ENCODE data around the gene GPC2.

- no peak for TF ChIP-seq CTCF (IDR thresholded peaks at IDR 0.05; ENCODE audit: insufficient read depth, low read length)
- no peak for TF ChIP-seq POLR2AphosphoS5 (IDR thresholded peaks at IDR 0.05; ENCODE audit: low read depth)
- no peak for TF ChIP-seq SPI1 (IDR thresholded peaks at IDR 0.05; ENCODE audit: borderline replicate concordance, low read depth)
- no peak for TF ChIP-seq REST (IDR thresholded peaks at IDR 0.05; ENCODE audit: insufficient replicate concordance, low read depth)
These were observed 23.5 kb upstream of the GPC2 start for GRCh38 chr7:100200693-100201092.
